Loucy (cell line): ENCODE results near the gene RANGRF.

Experiments
- H2AFZ ChIP-seq: fragments of 200-600 bp; sonication (generic); 2 replicates; pipeline ENCODE4 v1.6.0; 2016; ENCODE audit warnings: antibody characterized with exemption, mild to moderate bottlenecking, low read length, moderate library complexity
- H3F3A ChIP-seq: fragments of 200-600 bp; 2 replicates; pipeline ENCODE4 v1.6.0; 2016; ENCODE audit warnings: antibody characterized with exemption, low read depth, mild to moderate bottlenecking
- H3K27me3 ChIP-seq: fragments of 200-600 bp; sonication (generic); 2 replicates; pipeline ENCODE4 v1.6.1; 2014; ENCODE audit warnings: low read length, mild to moderate bottlenecking; ENCODE audit not compliant: insufficient read depth, poor library complexity, severe bottlenecking
- H3K36me3 ChIP-seq: fragments of 200-600 bp; sonication (generic); 2 replicates; pipeline ENCODE4 v1.6.1; 2016; ENCODE audit warnings: low read length; ENCODE audit not compliant: insufficient read depth
- H3K4me1 ChIP-seq: fragments of 200-600 bp; sonication (generic); 2 replicates; pipeline ENCODE4 v1.5.1; 2014; ENCODE audit warnings: low read length, mild to moderate bottlenecking; ENCODE audit not compliant: insufficient read depth, poor library complexity, severe bottlenecking
- H3K4me2 ChIP-seq: fragments of 200-600 bp; sonication (generic); 2 replicates; pipeline ENCODE4 v1.6.0; 2014; ENCODE audit warnings: antibody characterized with exemption, low read length, low read depth, mild to moderate bottlenecking; ENCODE audit not compliant: poor library complexity, severe bottlenecking
- H3K4me3 ChIP-seq: fragments of 200-600 bp; sonication (generic); 2 replicates; pipeline ENCODE4 v1.5.1; 2014; ENCODE audit warnings: low read length, mild to moderate bottlenecking, mixed read lengths; ENCODE audit not compliant: poor library complexity, severe bottlenecking
- H3K79me2 ChIP-seq: fragments of 200-600 bp; sonication (generic); 2 replicates; pipeline ENCODE4 v1.6.1; 2014; ENCODE audit warnings: low read length; ENCODE audit not compliant: insufficient read depth
- H3K9ac ChIP-seq: fragments of 200-600 bp; sonication (generic); 2 replicates; pipeline ENCODE4 v1.6.0; 2014; ENCODE audit warnings: mild to moderate bottlenecking, low read depth, low read length, moderate library complexity; ENCODE audit not compliant: poor library complexity, severe bottlenecking
- H3K9me2 ChIP-seq: fragments of 200-600 bp; sonication (generic); replicated peaks from 2 replicates; pipeline ENCODE4 v1.6.1; 2016; ENCODE audit warnings: low read depth, low read length, mixed read lengths
- H3K9me3 ChIP-seq: fragments of 200-600 bp; sonication (generic); 2 replicates; pipeline ENCODE4 v1.6.1; 2014; ENCODE audit warnings: mild to moderate bottlenecking, antibody characterized with exemption, low read length, low read depth; ENCODE audit not compliant: insufficient read depth
- H4K20me1 ChIP-seq: fragments of 200-600 bp; sonication (generic); 2 replicates; pipeline ENCODE4 v1.6.0; 2014; ENCODE audit warnings: antibody characterized with exemption, low read length, mild to moderate bottlenecking; ENCODE audit not compliant: insufficient read depth, poor library complexity, severe bottlenecking
- EZH2phosphoT487 ChIP-seq: fragments of 200-600 bp; IDR thresholded peaks from 2 replicates; pipeline ENCODE4 v1.6.1; 2018; ENCODE audit warnings: antibody characterized with exemption, mild to moderate bottlenecking, moderate library complexity, borderline replicate concordance
- TF ChIP-seq, protein P1 (sequence below): fragments of 200-600 bp; sonication (generic); conservative IDR thresholded peaks from 2 replicates; pipeline ENCODE4 v1.5.1; 2014; ENCODE audit warnings: mild to moderate bottlenecking, antibody characterized with exemption, low read length

The RANGRF gene

DNA sequence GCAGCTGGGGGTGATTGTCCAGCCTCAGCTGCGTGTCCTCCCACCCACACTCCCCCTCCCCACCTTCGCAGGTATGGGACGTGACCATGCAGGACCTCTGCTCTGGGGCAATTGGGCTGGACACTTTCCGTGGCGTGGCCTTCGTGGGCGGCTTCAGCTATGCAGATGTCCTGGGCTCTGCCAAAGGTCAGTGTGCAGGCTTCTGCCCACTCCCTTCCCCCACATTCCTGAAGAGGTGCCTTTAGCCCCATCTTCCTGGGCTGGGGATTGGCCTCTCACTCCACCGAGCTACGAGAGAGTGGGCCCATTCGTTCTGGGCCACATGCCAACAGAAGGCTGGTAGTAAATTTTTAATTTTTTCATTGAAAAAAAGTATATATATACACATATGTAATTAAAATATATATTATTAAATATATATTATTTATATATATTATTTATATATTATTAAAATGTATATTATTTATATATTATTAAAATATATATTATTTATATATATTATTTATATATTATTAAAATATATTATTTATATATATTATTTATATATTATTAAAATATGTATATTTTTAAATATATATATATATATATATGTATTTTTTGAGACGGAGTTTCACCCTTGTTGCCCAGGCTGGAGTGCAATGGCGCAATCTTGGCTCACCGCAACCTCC lies 20.9 kb upstream of the RANGRF start:
- H3K79me2 ChIP-seq = no peaks in the 10 kb centered on the region
- TF ChIP-seq, protein P1, sequence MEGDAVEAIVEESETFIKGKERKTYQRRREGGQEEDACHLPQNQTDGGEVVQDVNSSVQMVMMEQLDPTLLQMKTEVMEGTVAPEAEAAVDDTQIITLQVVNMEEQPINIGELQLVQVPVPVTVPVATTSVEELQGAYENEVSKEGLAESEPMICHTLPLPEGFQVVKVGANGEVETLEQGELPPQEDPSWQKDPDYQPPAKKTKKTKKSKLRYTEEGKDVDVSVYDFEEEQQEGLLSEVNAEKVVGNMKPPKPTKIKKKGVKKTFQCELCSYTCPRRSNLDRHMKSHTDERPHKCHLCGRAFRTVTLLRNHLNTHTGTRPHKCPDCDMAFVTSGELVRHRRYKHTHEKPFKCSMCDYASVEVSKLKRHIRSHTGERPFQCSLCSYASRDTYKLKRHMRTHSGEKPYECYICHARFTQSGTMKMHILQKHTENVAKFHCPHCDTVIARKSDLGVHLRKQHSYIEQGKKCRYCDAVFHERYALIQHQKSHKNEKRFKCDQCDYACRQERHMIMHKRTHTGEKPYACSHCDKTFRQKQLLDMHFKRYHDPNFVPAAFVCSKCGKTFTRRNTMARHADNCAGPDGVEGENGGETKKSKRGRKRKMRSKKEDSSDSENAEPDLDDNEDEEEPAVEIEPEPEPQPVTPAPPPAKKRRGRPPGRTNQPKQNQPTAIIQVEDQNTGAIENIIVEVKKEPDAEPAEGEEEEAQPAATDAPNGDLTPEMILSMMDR = no peak
- TF ChIP-seq EZH2phosphoT487 = no peak
- H3K9ac ChIP-seq = no peak overlapping the region
- no peak overlapping the region for H2AFZ ChIP-seq
- no peak overlapping the region for H3K4me3 ChIP-seq
- no peak overlapping the region for H3K4me2 ChIP-seq
- no peaks in the 10 kb centered on the region for H3K4me1 ChIP-seq
- no peaks in the 10 kb centered on the region for H3K9me3 ChIP-seq
- no peaks in the 10 kb centered on the region for H4K20me1 ChIP-seq
- no peaks in the 10 kb centered on the region for H3K9me2 ChIP-seq
- H3K27me3 ChIP-seq = no peaks in the 10 kb centered on the region
- H3F3A ChIP-seq = no peaks in the 10 kb centered on the region
- peaks cover 54% of the 10 kb centered on the region for H3K36me3 ChIP-seq

DNA sequence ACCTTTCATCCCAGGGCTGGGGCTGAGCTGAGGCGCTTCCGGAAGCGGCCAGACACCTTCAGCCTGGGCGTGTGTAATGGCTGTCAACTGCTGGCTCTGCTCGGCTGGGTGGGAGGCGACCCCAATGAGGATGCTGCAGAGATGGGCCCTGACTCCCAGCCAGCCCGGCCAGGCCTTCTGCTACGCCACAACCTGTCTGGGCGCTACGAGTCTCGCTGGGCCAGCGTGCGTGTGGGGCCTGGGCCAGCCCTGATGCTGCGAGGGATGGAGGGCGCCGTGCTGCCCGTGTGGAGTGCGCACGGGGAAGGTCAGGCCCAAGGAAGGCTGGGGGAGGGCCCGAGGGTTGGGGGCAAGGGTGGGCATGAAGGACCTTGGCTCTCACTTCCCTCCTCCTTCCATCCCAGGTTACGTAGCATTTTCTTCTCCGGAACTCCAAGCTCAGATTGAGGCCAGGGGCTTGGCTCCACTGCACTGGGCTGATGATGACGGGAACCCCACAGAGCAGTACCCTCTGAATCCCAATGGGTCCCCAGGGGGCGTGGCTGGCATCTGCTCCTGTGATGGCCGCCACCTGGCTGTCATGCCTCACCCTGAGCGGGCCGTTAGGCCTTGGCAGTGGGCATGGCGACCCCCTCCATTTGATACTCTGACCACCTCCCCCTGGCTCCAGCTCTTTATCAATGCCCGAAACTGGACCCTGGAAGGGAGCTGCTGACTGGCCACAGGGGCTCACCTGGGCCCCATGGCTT lies 19.7 kb upstream of the RANGRF start:
- H3K9me2 ChIP-seq = no peaks in the 10 kb centered on the region
- H3K4me3 ChIP-seq = no peak overlapping the region
- no peak for TF ChIP-seq EZH2phosphoT487
- TF ChIP-seq, protein P1 = no peak
- H3K27me3 ChIP-seq = no peaks in the 10 kb centered on the region
- no peaks in the 10 kb centered on the region for H3K79me2 ChIP-seq
- no peaks in the 10 kb centered on the region for H4K20me1 ChIP-seq
- H3K4me1 ChIP-seq = no peaks in the 10 kb centered on the region
- H2AFZ ChIP-seq = no peak overlapping the region
- no peaks in the 10 kb centered on the region for H3K9me3 ChIP-seq
- no peaks in the 10 kb centered on the region for H3F3A ChIP-seq
- no peak overlapping the region for H3K9ac ChIP-seq
- H3K4me2 ChIP-seq = no peak overlapping the region
- H3K36me3 ChIP-seq = peaks cover 43% of the 10 kb centered on the region

DNA sequence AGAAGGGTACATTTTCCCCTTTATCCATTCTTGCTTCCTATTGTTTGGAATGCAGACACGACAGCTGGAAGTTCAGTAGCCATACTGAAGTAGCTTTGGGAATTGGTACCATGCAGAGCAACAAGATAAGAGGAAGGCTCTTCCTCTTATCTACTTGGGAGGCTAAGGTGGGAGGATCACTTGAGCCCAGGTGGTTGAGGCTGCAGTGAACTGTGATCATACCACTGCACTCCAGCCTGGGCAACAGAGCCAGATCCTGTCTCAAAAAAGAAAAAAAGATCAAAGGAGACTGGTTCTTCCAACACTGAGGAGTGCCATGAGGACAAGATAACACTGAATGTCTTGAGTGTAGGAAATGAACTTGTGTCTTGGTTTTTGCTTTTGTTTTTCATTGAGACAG lies 16.0 kb upstream of the RANGRF start:
- TF ChIP-seq, protein P1 = no peak
- no peak for TF ChIP-seq EZH2phosphoT487
- no peak overlapping the region for H2AFZ ChIP-seq
- H3K4me3 ChIP-seq = no peak overlapping the region
- no peaks in the 10 kb centered on the region for H4K20me1 ChIP-seq
- no peaks in the 10 kb centered on the region for H3K9me2 ChIP-seq
- no peaks in the 10 kb centered on the region for H3F3A ChIP-seq
- H3K9ac ChIP-seq = no peak overlapping the region
- no peak overlapping the region for H3K4me2 ChIP-seq
- H3K36me3 ChIP-seq = peaks cover 11% of the 10 kb centered on the region; the same call in 1 of the 2 replicates
- H3K27me3 ChIP-seq = no peaks in the 10 kb centered on the region
- H3K9me3 ChIP-seq = no peaks in the 10 kb centered on the region
- no peaks in the 10 kb centered on the region for H3K4me1 ChIP-seq
- no peaks in the 10 kb centered on the region for H3K79me2 ChIP-seq
